Endothelial cell of umbilical vein (primary cell): ENCODE measurements around the gene CHMP4B.

Experiments used
- CTCF ChIP-seq, 2 donors: IDR thresholded peaks; 1 replicate in 1 of 2; 2 replicates in 1 of 2; pipeline ENCODE4 v1.5.1; 2011; ENCODE audit warnings: low read length in 2 of 2, mild to moderate bottlenecking in 2 of 2, moderate library complexity in 2 of 2, control low read depth in 1 of 2, inconsistent platforms in 1 of 2, low read depth in 1 of 2; ENCODE audit not compliant: insufficient read depth in 1 of 2; ENCODE audit errors: extremely low read depth in 1 of 2
- POLR2A ChIP-seq: IDR thresholded peaks from 2 replicates; pipeline ENCODE4 v1.6.1; 2012; ENCODE audit warnings: low read depth, mild to moderate bottlenecking, control low read depth, low read length
- POLR2AphosphoS5 ChIP-seq: IDR thresholded peaks from 2 replicates; pipeline ENCODE4 v1.6.1; 2012; ENCODE audit warnings: low read depth, mild to moderate bottlenecking, control low read depth, low read length, moderate library complexity; ENCODE audit not compliant: insufficient read depth
- TF ChIP-seq, protein P1 (sequence below): IDR thresholded peaks from 2 replicates; pipeline ENCODE4 v1.6.1; 2011; ENCODE audit not compliant: insufficient read depth, insufficient read length

DNA sequence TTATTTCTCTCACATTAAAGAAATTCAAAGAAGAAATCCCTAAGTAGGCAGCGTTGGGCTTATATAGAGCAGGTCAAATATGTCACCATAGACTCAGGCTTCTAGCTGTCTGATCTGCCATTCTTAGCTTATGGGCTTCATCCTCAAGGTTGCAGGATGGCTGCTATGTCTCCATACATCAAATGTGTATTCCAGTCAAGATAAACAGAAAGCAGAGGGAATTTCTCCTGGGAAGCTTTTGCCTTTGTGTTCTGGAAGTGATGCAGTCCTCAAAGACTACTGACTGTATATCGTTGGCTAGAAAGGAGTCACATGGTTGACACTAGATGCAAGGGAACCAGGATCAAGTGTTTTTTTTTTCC lies 43.4 kb upstream of the CHMP4B start:
- TF ChIP-seq POLR2AphosphoS5 (no peak), CTCF (IDR thresholded peaks at IDR 0.05; ENCODE audit: extremely low read depth in 1 of 2, insufficient read depth in 1 of 2, low read depth in 1 of 2, low read length in 2 of 2) (no peak), POLR2A (no peak)
- TF ChIP-seq, protein P1, sequence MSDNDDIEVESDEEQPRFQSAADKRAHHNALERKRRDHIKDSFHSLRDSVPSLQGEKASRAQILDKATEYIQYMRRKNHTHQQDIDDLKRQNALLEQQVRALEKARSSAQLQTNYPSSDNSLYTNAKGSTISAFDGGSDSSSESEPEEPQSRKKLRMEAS: no peak
